Left lung (tissue), 10 donors: Measurements from ENCODE around the gene ANKS1B. TPM values are rescaled to one million over a fixed set of nuclear protein-coding genes. Genes with fewer than 3 reads are reported as not detected.

Experiments used
- ATAC-seq: fragments of 200-7000 bp; cut with Tn5 transposase; one replicate; pipeline ENCODE4 v1.9.1; 2020; ENCODE audit warnings: moderate library complexity
- DNase-seq, 4 donors: peaks; one replicate each; pipeline ENCODE4 v3.0.0-alpha.2; 2013 to 2020
- H3K27ac ChIP-seq, 2 donors: fragments of 200-600 bp; sonication (generic) in 1 of 2; one replicate each; pipeline versions ENCODE4 v1.5.0 to v1.8.0; 2020 to 2021
- H3K27me3 ChIP-seq, 2 donors: fragments of 200-600 bp; sonication (generic) in 1 of 2; one replicate each; pipeline versions ENCODE4 v1.5.0 to v1.8.0; 2020 to 2021
- H3K36me3 ChIP-seq, 2 donors: fragments of 200-600 bp; sonication (generic) in 1 of 2; one replicate each; pipeline versions ENCODE4 v1.5.0 to v1.8.0; 2020 to 2021
- H3K4me1 ChIP-seq, 2 donors: fragments of 200-600 bp; one replicate each; pipeline ENCODE4 v1.8.0; 2021
- H3K4me3 ChIP-seq, 2 donors: fragments of 200-600 bp; sonication (generic) in 1 of 2; one replicate each; pipeline versions ENCODE4 v1.5.0 to v1.8.0; 2020 to 2021; ENCODE audit warnings: mild to moderate bottlenecking in 1 of 2
- H3K9me3 ChIP-seq, 2 donors: fragments of 200-600 bp; sonication (generic) in 1 of 2; one replicate each; pipeline versions ENCODE4 v1.5.0 to v1.8.0; 2020 to 2021
- CTCF ChIP-seq, 2 donors: fragments of 200-600 bp; sonication (generic) in 1 of 2; IDR thresholded peaks; one replicate each; pipeline versions ENCODE4 v1.5.0 to v1.8.0; 2021; ENCODE audit warnings: antibody characterized with exemption in 2 of 2
- intact Hi-C, 2 donors: fragments of 100-400 bp; cut with DNase I; formaldehyde crosslinking; loops; one replicate each; pipeline versions ENCODE4 v1.11.2 to v1.14.2; 2022
- polyA plus RNA-seq, 6 donors: library from polyadenylated mRNA; unstranded; fragments of 120-200 nt; gene quantifications; one replicate each; pipeline ENCODE4 v1.2.1, GENCODE V29; 2013; ENCODE audit not compliant: insufficient read length in 6 of 6
- total RNA-seq, 2 donors: library from RNA; stranded (reverse); fragmentation: NEBNext Ultra II Directional; extraction: Animal tissue kit (Norgen Biotek cat#: 25700); gene quantifications; one replicate each; pipeline ENCODE4 v1.2.1, GENCODE V29; 2021
- donor health status: DM: no; HTN: yes; CAD: no.
- donor health status: DM: no; HTN: no; CAD: no.

Gene ANKS1B
- total and polyA plus RNA-seq, 8 donors: 4.9 to 31.8 (median 14.9) TPM

DNA sequence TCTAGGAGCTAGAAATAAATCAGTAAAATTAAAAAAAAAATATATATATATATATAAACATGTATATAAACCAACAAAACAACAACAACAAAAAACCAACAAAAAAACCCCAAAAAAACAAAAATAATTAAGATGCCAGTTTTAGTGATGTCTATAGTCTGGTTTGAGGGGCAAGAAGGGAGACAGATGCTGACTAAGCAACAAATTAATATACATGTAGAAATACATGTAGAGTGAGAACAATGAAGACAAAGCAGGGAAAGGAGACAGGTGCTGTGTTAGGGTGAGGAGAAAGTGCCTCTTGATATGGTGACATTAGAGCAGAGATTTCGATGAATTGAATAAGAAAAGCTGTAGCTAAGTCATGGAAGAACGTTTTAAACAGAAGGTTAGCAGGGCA is 861.8 kb downstream of the ANKS1B start:
- Histone ChIP-seq H3K9me3 (no peaks in the 10 kb centered on the region), H3K4me3 (no peak overlapping the region), H3K4me1 (no peaks in the 10 kb centered on the region), H3K27ac (no peak overlapping the region), H3K36me3 (no peaks in the 10 kb centered on the region), H3K27me3 (no peaks in the 10 kb centered on the region)
- ATAC-seq: no peak
- TF ChIP-seq CTCF (IDR thresholded peaks at IDR 0.05): no peak
- no peak for DNase-seq
- intact Hi-C loops: no loop called here

DNA sequence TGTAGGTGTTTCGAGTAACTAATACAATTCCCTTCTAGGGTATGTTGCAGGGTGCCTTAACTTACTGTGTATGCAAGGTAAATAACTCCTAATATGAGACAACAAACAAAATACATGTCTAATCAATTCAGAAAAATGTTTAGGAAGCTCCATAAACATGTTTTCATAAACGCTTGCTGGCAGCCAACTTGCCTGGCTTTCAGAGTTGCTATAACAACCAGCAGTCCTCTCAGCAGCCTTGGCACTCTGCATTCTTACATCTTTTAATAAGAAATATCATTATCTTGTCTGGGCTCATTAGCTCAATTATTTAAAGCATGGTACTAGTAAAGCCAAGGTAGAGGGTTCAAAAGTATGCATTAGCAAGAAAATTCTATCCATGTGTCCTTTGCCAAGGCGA is 862.2 kb downstream of the ANKS1B start:
- Histone ChIP-seq H3K9me3 (no peaks in the 10 kb centered on the region), H3K27me3 (no peaks in the 10 kb centered on the region), H3K27ac (no peak overlapping the region), H3K4me3 (no peak overlapping the region), H3K4me1 (no peaks in the 10 kb centered on the region), H3K36me3 (no peaks in the 10 kb centered on the region)
- TF ChIP-seq CTCF (IDR thresholded peaks at IDR 0.05): no peak
- DNase-seq (no peak), ATAC-seq (no peak)
- intact Hi-C loops: no loop called here

GRCh38 chr12:99121546-99121945 is 863.2 kb downstream of the ANKS1B start:
- TF ChIP-seq CTCF (IDR thresholded peaks at IDR 0.05): no peak
- H3K4me3 ChIP-seq: no peak overlapping the region
- DNase-seq (no peak), ATAC-seq (no peak)
- H3K27me3 ChIP-seq: no peaks in the 10 kb centered on the region
- no peak overlapping the region for H3K27ac ChIP-seq
- H3K4me1 ChIP-seq: no peaks in the 10 kb centered on the region
- intact Hi-C loops: no loop called here
- no peaks in the 10 kb centered on the region for H3K9me3 ChIP-seq
- H3K36me3 ChIP-seq: no peaks in the 10 kb centered on the region

- intact Hi-C loops: no loop called here
- Histone ChIP-seq H3K27me3 (no peaks in the 10 kb centered on the region), H3K4me1 (no peaks in the 10 kb centered on the region), H3K27ac (no peak overlapping the region), H3K9me3 (peaks cover 0 to 2% of the 10 kb centered on the region in 2 donors), H3K4me3 (no peak overlapping the region), H3K36me3 (no peaks in the 10 kb centered on the region)
- no peak for ATAC-seq
- TF ChIP-seq CTCF (IDR thresholded peaks at IDR 0.05): no peak
- DNase-seq: no peak
These were observed 864.8 kb downstream of the ANKS1B start for GRCh38 chr12:99119943-99120342.

DNA sequence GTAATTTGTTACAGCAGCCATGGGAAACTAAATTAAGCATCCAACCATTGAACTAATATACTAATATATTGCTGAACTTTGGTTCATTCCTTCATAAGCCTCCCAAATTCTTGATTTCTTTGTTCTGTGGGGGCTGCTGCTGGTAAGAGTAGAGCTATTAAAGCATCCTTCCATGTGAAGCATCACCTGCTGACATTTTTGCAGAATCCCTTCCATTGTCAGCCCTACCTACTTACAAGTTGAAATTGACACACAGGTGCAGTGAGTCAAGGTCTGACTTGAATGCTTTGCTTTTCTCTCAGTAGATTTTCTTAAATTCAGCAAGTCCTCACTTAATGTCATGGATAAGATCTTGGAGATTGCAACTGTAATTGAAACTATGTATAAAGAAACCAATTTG is 865.3 kb downstream of the ANKS1B start:
- DNase-seq (no peak), ATAC-seq (no peak)
- Histone ChIP-seq H3K36me3 (no peaks in the 10 kb centered on the region), H3K4me1 (no peaks in the 10 kb centered on the region), H3K9me3 (peaks cover 0 to 2% of the 10 kb centered on the region in 2 donors), H3K27ac (no peak overlapping the region), H3K27me3 (no peaks in the 10 kb centered on the region), H3K4me3 (no peak overlapping the region)
- intact Hi-C loops: no loop called here
- TF ChIP-seq CTCF (IDR thresholded peaks at IDR 0.05): no peak
